HK-2 (cell line): ENCODE measurements around the gene PPP2R2C.

ENCODE experiments used
- DNase-seq: peaks from one replicate; pipeline ENCODE4 v3.0.0-alpha.2; 2018; ENCODE audit not compliant: unreplicated experiment

PPP2R2C gene

GRCh38 chr4:6272863-6273660 lies 199.4 kb downstream of the PPP2R2C start:
- peak; percentile 60 for DNase-seq

- no peak for DNase-seq
Observed at GRCh38 chr4:6271701-6272465, 200.5 kb downstream of the PPP2R2C start.

GRCh38 chr4:6271206-6271605 lies 201.2 kb downstream of the PPP2R2C start:
- no peak for DNase-seq

- DNase-seq = no peak
Observed at GRCh38 chr4:6270636-6271121, 201.7 kb downstream of the PPP2R2C start.
